ENCODE results near the gene LSR.

The LSR gene

GRCh38 chr19:35247526-35248309 lies 1.1 kb upstream of the LSR start:
- peak; percentile 95 for DNase-seq (ENCODE audit: low spot score)

GRCh38 chr19:35249146-35249847 lies 495 bp downstream of the LSR start:
- DNase-seq (ENCODE audit: low spot score): no peak

GRCh38 chr19:35249848-35250711 lies 1.3 kb downstream of the LSR start:
- DNase-seq (ENCODE audit: low spot score): no peak

GRCh38 chr19:35251456-35251855 lies 2.7 kb downstream of the LSR start:
- no peak for DNase-seq (ENCODE audit: low spot score)

GRCh38 chr19:35253316-35254286 lies 4.8 kb downstream of the LSR start:
- DNase-seq (ENCODE audit: low spot score): no peak

- DNase-seq (ENCODE audit: low spot score): no peak
Observed at GRCh38 chr19:35254341-35255297, 5.8 kb downstream of the LSR start.

- DNase-seq (ENCODE audit: low spot score): no peak
Observed at GRCh38 chr19:35256566-35256965, 7.8 kb downstream of the LSR start.

- no peak for DNase-seq (ENCODE audit: low spot score)
Observed at GRCh38 chr19:35257113-35257461, 8.3 kb downstream of the LSR start.

- DNase-seq (ENCODE audit: low spot score): no peak
Observed at GRCh38 chr19:35260694-35261304, 12.0 kb downstream of the LSR start.

GRCh38 chr19:35261356-35262100 lies 12.7 kb downstream of the LSR start:
- no peak for DNase-seq (ENCODE audit: low spot score)

GRCh38 chr19:35262101-35262761 lies 13.4 kb downstream of the LSR start:
- DNase-seq (ENCODE audit: low spot score): no peak

GRCh38 chr19:35264268-35265125 lies 15.7 kb downstream of the LSR start:
- DNase-seq (ENCODE audit: low spot score): no peak

- DNase-seq (ENCODE audit: low spot score): no peak
Observed at GRCh38 chr19:35265126-35265899, 16.5 kb downstream of the LSR start.

- no peak for DNase-seq (ENCODE audit: low spot score)
Observed at GRCh38 chr19:35265900-35266519, 17.2 kb downstream of the LSR start.

GRCh38 chr19:35266520-35267352 lies 17.9 kb downstream of the LSR start:
- DNase-seq (ENCODE audit: low spot score): no peak

Measured in LoVo (cell line).